ENCODE measurements around the gene ACAP3.

ACAP3 gene

GRCh38 chr1:1343811-1344421 lies 36.2 kb upstream of the ACAP3 start:
- no peak for FAIRE-seq

GRCh38 chr1:1342584-1343115 lies 34.9 kb upstream of the ACAP3 start:
- FAIRE-seq: no peak

- no peak for FAIRE-seq
Observed at GRCh38 chr1:1342061-1342562, 34.4 kb upstream of the ACAP3 start.

GRCh38 chr1:1341549-1342021 lies 33.9 kb upstream of the ACAP3 start:
- no peak for FAIRE-seq

GRCh38 chr1:1340791-1341548 lies 33.2 kb upstream of the ACAP3 start:
- no peak for FAIRE-seq

- no peak for FAIRE-seq
Observed at GRCh38 chr1:1340185-1340584, 32.5 kb upstream of the ACAP3 start.

- FAIRE-seq: no peak
Observed at GRCh38 chr1:1338278-1338677, 30.5 kb upstream of the ACAP3 start.

GRCh38 chr1:1337793-1338147 lies 30.0 kb upstream of the ACAP3 start:
- no peak for FAIRE-seq

GRCh38 chr1:1336931-1337792 lies 29.4 kb upstream of the ACAP3 start:
- FAIRE-seq: no peak

- no peak for FAIRE-seq
Observed at GRCh38 chr1:1336446-1336845, 28.7 kb upstream of the ACAP3 start.

- FAIRE-seq: no peak
Observed at GRCh38 chr1:1335792-1336248, 28.1 kb upstream of the ACAP3 start.

GRCh38 chr1:1335283-1335682 lies 27.6 kb upstream of the ACAP3 start:
- no peak for FAIRE-seq

- no peak for FAIRE-seq
Observed at GRCh38 chr1:1334835-1335234, 27.1 kb upstream of the ACAP3 start.

GRCh38 chr1:1333551-1334241 lies 26.0 kb upstream of the ACAP3 start:
- no peak for FAIRE-seq

GRCh38 chr1:1332774-1333480 lies 25.2 kb upstream of the ACAP3 start:
- no peak for FAIRE-seq

- no peak for FAIRE-seq
Observed at GRCh38 chr1:1332031-1332755, 24.5 kb upstream of the ACAP3 start.

GRCh38 chr1:1331068-1331965 lies 23.6 kb upstream of the ACAP3 start, which contains the start of gene TAS1R3:
Gene TAS1R3, plus strand, starts transcription at chr1:1331280. Its CDS starts 66 bp downstream, at chr1:1331346.
- FAIRE-seq: no peak

- no peak for FAIRE-seq
Observed at GRCh38 chr1:1330366-1331067, 22.8 kb upstream of the ACAP3 start.

All from G401.6 (cell line).